Measurements from ENCODE around the gene KIAA0513. TPM values are rescaled to one million over a fixed set of nuclear protein-coding genes. Genes with fewer than 3 reads are reported as not detected.
A peak's percentile ranks its signal among the peaks of the same experiment; 100 is the strongest.

KIAA0513 gene
- total and polyA plus RNA-seq, 2 donors (not counting 3 experiments of a cell fraction or from before 2014, with no cell fraction given) = 1.8 to 4.3 TPM

DNA sequence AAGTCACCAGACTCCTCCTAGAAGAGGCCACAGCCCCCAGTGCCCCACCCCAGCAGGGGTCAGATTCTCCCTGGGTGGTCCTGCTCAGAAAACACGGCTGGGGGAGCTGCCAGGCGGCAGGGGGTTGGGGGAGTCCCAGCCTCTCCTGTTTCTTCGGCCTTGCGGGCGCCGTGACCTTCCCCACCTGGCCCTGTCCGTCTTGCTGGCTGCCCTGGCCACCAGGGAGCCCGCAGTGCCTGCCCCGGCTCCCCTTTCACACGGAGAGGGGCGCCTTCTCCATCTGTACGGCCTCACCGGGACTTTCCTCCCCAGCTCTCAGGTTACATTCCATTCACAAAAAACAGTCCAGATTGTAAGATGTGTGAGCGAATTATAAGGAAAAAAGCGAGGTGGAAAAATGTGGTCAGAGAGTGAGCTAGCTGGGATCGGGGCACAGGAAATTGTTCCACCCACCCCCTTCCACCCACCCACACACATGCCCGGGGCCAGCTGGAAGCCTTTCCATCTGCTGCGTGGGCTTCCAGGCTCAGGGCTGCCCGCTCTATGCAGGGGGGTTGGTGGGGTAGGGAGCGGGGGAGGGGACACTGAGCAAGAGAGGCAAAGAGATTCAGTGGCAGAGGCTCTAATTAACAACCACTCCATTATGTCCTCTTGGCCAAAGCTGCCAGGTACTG, 99.2 kb downstream of the KIAA0513 start:
- no peaks in the 10 kb centered on the region for H4K20me1 ChIP-seq (replicated peaks; ENCODE audit: control insufficient read depth, extremely low read depth, insufficient read depth, low read length)
- TF ChIP-seq EZH2 (IDR thresholded peaks at IDR 0.05; ENCODE audit: borderline replicate concordance, low read depth, low read length, severe bottlenecking) (no peak), FOS (IDR thresholded peaks at IDR 0.05; ENCODE audit: borderline replicate concordance, insufficient read depth, low read length) (no peak), POLR2AphosphoS5 (IDR thresholded peaks at IDR 0.05; ENCODE audit: insufficient read depth, low read depth, low read length) (no peak), POLR2A (IDR thresholded peaks at IDR 0.05; ENCODE audit: low read depth, low read length) (no peak), GATA2 (IDR thresholded peaks at IDR 0.05; ENCODE audit: insufficient read depth, insufficient read length, low read depth, low read length) (no peak), MYC (IDR thresholded peaks at IDR 0.05; ENCODE audit: low read depth, low read length) (no peak), JUN (IDR thresholded peaks at IDR 0.05; ENCODE audit: borderline replicate concordance, insufficient read depth, insufficient read length, low read depth) (no peak), CTCF (IDR thresholded peaks at IDR 0.05; ENCODE audit: extremely low read depth in 1 of 2, insufficient read depth in 1 of 2, low read depth in 1 of 2, low read length in 2 of 2) (no peak)
- TF ChIP-seq, protein P1, sequence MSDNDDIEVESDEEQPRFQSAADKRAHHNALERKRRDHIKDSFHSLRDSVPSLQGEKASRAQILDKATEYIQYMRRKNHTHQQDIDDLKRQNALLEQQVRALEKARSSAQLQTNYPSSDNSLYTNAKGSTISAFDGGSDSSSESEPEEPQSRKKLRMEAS (IDR thresholded peaks at IDR 0.05; ENCODE audit: insufficient read depth, insufficient read length) = no peak
- H3K9me1 ChIP-seq (replicated peaks; ENCODE audit: control insufficient read depth, extremely low read depth, insufficient read depth, low read length) = no peaks in the 10 kb centered on the region
- H3K79me2 ChIP-seq (ENCODE audit: control insufficient read depth, insufficient read depth, low read length) = no peaks in the 10 kb centered on the region
- peak; percentile 88 for DNase-seq (ENCODE audit: low read depth, low spot score)
- ChIA-PET POLR2A (no interaction called here), CTCF (interaction anchor here (0.8 to 4.7 kb wide), 9 partner anchors 9 to 118 kb away, joined by 3 to 27 read pairs (median 4); no protein-coding TSS in a partner anchor)
- H2AFZ ChIP-seq (ENCODE audit: low read depth, low read length) = peak overlapping the region; percentile 86
- no peak overlapping the region for H3K4me3 ChIP-seq (replicated peaks in 1 of 3; ENCODE audit: insufficient read depth in 1 of 3, low read depth in 1 of 3, low read length in 3 of 3)
- H3K4me1 ChIP-seq (ENCODE audit: control insufficient read depth, extremely low read depth, insufficient read depth, low read length) = peaks cover 28% of the 10 kb centered on the region
- no peaks in the 10 kb centered on the region for H3K36me3 ChIP-seq (ENCODE audit: control insufficient read depth in 2 of 2, extremely low read depth in 1 of 2, insufficient read depth in 2 of 2, low read length in 2 of 2)
- dilution Hi-C loops (cut with MboI; ENCODE audit: extremely low pct_ligation_motif_present, low sequenced_read_pairs) (no loop called here), intact Hi-C loops (cut with micrococcal nuclease) (no loop called here)
- H3K9me3 ChIP-seq (replicated peaks; ENCODE audit: control insufficient read depth, insufficient read depth, low read length) = no peaks in the 10 kb centered on the region
- H3K9ac ChIP-seq (replicated peaks; ENCODE audit: extremely low read depth, insufficient read depth, low read length) = no peak overlapping the region
- H3K4me2 ChIP-seq (ENCODE audit: insufficient read depth, low read length) = no peak overlapping the region
- H3K27me3 ChIP-seq (ENCODE audit: control insufficient read depth in 2 of 2, insufficient read depth in 2 of 2, low read length in 2 of 2) = no peaks in the 10 kb centered on the region
- H3K27ac ChIP-seq (ENCODE audit: insufficient read depth, low read depth, low read length) = no peak overlapping the region
- FAIRE-seq = peak; percentile 70
- no TSS peak for BruUV-seq (replicated peaks)

All from endothelial cell of umbilical vein (primary cell).